OCI-LY1 (cell line): ENCODE measurements around the gene RNF146.

Experiments used
- H2AFZ ChIP-seq: fragments of 200-600 bp; sonication (generic), shearing (Covaris generic); 2 replicates; pipeline ENCODE4 v1.6.0; 2014; ENCODE audit warnings: antibody characterized with exemption, mild to moderate bottlenecking, low read length
- H3F3A ChIP-seq: fragments of 200-600 bp; sonication (generic), shearing (Covaris generic); 2 replicates; pipeline ENCODE4 v1.6.0; 2014; ENCODE audit warnings: mild to moderate bottlenecking, antibody characterized with exemption, low read length, moderate library complexity; ENCODE audit not compliant: insufficient read depth
- H3K27ac ChIP-seq: fragments of 200-600 bp; sonication (generic); 2 replicates; pipeline ENCODE4 v1.5.1; 2014; ENCODE audit warnings: low read length, mixed run types, mild to moderate bottlenecking, low read depth; ENCODE audit not compliant: poor library complexity, severe bottlenecking
- H3K27me3 ChIP-seq: fragments of 200-600 bp; sonication (generic); 2 replicates; pipeline ENCODE4 v1.6.0; 2014; ENCODE audit warnings: antibody characterized with exemption, mild to moderate bottlenecking, low read length, moderate library complexity; ENCODE audit not compliant: insufficient read depth
- H3K36me3 ChIP-seq: fragments of 200-600 bp; sonication (generic); 2 replicates; pipeline ENCODE4 v1.6.1; 2014; ENCODE audit warnings: mild to moderate bottlenecking, antibody characterized with exemption, low read length, moderate library complexity, mixed read lengths; ENCODE audit not compliant: insufficient read depth
- H3K4me1 ChIP-seq: fragments of 200-600 bp; sonication (generic); 2 replicates; pipeline ENCODE4 v1.5.1; 2014; ENCODE audit warnings: mild to moderate bottlenecking, low read length, moderate library complexity; ENCODE audit not compliant: insufficient read depth, severe bottlenecking
- H3K4me2 ChIP-seq: fragments of 200-600 bp; sonication (generic), shearing (Covaris generic); 2 replicates; pipeline ENCODE4 v1.6.1; 2014; ENCODE audit warnings: low read length
- H3K4me3 ChIP-seq: fragments of 200-600 bp; sonication (generic); 2 replicates; pipeline ENCODE4 v1.5.1; 2014; ENCODE audit warnings: low read length, low read depth, mild to moderate bottlenecking, mixed read lengths; ENCODE audit not compliant: poor library complexity, severe bottlenecking
- H3K79me2 ChIP-seq: fragments of 200-600 bp; shearing (Covaris generic); 2 replicates; pipeline ENCODE4 v1.6.1; 2016; ENCODE audit warnings: mixed run types, low read length, mixed read lengths; ENCODE audit not compliant: insufficient read depth
- H3K9ac ChIP-seq: fragments of 200-600 bp; sonication (generic), shearing (Covaris generic); 2 replicates; pipeline ENCODE4 v1.6.1; 2014; ENCODE audit warnings: mild to moderate bottlenecking, low read length, mixed read lengths
- H3K9me2 ChIP-seq: fragments of 200-600 bp; sonication (generic), shearing (Covaris generic); 2 replicates; pipeline ENCODE4 v1.6.1; 2014; ENCODE audit warnings: low read depth, mild to moderate bottlenecking, low read length, mixed read lengths
- H3K9me3 ChIP-seq: fragments of 200-600 bp; shearing (Covaris generic); 2 replicates; pipeline ENCODE4 v1.6.1; 2014; ENCODE audit warnings: low read length, mixed read lengths
- H4K20me1 ChIP-seq: fragments of 200-600 bp; sonication (generic), shearing (Covaris generic); 2 replicates; pipeline ENCODE4 v1.6.0; 2016; ENCODE audit warnings: mild to moderate bottlenecking, low read length; ENCODE audit not compliant: insufficient read depth
- CTCF ChIP-seq: fragments of 200-600 bp; sonication (generic), shearing (Covaris generic); IDR thresholded peaks from 2 replicates; pipeline ENCODE4 v1.5.1; 2017; ENCODE audit warnings: mild to moderate bottlenecking, antibody characterized with exemption, low read length, moderate library complexity, mixed read lengths
- EZH2 ChIP-seq: fragments of 200-600 bp; sonication (generic), shearing (Covaris generic); IDR thresholded peaks from 2 replicates; pipeline ENCODE4 v1.8.0; 2017; ENCODE audit warnings: borderline replicate concordance, mixed run types, mild to moderate bottlenecking, antibody characterized with exemption, low read length, moderate library complexity, mixed read lengths

Gene RNF146

GRCh38 chr6:127267646-127268625 is 1.3 kb downstream of the RNF146 start:
- Histone ChIP-seq H2AFZ (no peak overlapping the region), H3K4me3 (peak overlapping the region; percentile 85), H3K9me3 (no peaks in the 10 kb centered on the region), H3K79me2 (peaks cover 51% of the 10 kb centered on the region), H3K4me2 (peak overlapping the region; percentile 82), H3K27ac (peak overlapping the region; percentile 92), H3K9me2 (no peaks in the 10 kb centered on the region), H3K27me3 (no peaks in the 10 kb centered on the region), H3K9ac (peak overlapping the region; percentile 87), H3K36me3 (no peaks in the 10 kb centered on the region), H3K4me1 (peaks cover 25% of the 10 kb centered on the region), H4K20me1 (no peaks in the 10 kb centered on the region), H3F3A (0 out of 2 replicates have a peak, but pooled peaks cover 3% of the 10 kb centered on the region)
- TF ChIP-seq EZH2 = no peak
- TF ChIP-seq CTCF = no peak

DNA sequence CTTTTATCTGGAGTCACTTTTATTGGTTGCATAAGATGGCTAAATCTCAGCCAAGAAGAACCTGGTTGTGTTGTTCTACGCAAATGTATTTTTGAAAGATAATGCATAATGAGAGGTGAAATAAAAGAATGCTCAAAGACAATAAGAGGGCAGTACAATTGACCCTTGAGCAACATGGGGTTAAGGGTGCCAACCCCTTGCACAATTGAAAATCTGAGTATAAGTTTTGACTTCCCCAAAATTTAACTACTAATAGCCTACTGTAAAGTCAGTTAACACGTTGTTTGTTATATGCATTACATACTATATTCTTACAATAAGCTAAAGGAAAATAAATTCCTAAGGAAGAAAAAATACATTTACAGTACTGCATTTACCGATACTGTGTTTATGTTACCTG is 5.9 kb downstream of the RNF146 start:
- no peak overlapping the region for H3K4me3 ChIP-seq
- H3K79me2 ChIP-seq = peaks cover 54% of the 10 kb centered on the region
- no peaks in the 10 kb centered on the region for H4K20me1 ChIP-seq
- no peak overlapping the region for H3K27ac ChIP-seq
- H3K9me3 ChIP-seq = no peaks in the 10 kb centered on the region
- no peak overlapping the region for H3K4me2 ChIP-seq
- no peaks in the 10 kb centered on the region for H3F3A ChIP-seq
- no peak overlapping the region for H3K9ac ChIP-seq
- no peaks in the 10 kb centered on the region for H3K9me2 ChIP-seq
- no peak overlapping the region for H2AFZ ChIP-seq
- H3K4me1 ChIP-seq = peaks cover 18% of the 10 kb centered on the region
- H3K36me3 ChIP-seq = no peaks in the 10 kb centered on the region
- no peak for TF ChIP-seq EZH2
- no peak for TF ChIP-seq CTCF
- no peaks in the 10 kb centered on the region for H3K27me3 ChIP-seq

DNA sequence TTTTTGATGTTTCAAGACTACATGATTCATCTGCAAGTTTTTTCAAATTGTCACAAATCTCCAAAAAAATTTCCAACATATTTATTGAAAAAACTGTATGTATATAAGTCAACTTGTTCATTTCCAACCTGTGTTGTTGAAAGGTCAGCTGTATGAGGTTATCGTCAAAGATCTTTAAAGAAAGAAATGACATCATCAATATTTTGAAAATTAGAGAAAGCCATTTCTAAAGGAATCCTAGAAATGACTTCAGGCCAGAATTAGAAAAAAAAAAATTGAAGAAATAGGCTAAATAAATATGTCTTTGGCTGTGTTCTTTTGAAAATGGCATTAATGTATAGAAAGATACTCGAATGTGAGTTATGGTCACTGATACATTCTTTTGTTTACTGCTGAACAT is 6.8 kb downstream of the RNF146 start:
- peaks cover 44% of the 10 kb centered on the region for H3K79me2 ChIP-seq
- no peaks in the 10 kb centered on the region for H3F3A ChIP-seq
- TF ChIP-seq EZH2 (no peak), CTCF (no peak)
- H3K4me1 ChIP-seq = peaks cover 12% of the 10 kb centered on the region
- no peak overlapping the region for H2AFZ ChIP-seq
- H4K20me1 ChIP-seq = no peaks in the 10 kb centered on the region
- no peaks in the 10 kb centered on the region for H3K9me3 ChIP-seq
- H3K4me3 ChIP-seq = no peak overlapping the region
- H3K27ac ChIP-seq = no peak overlapping the region
- H3K9me2 ChIP-seq = no peaks in the 10 kb centered on the region
- no peak overlapping the region for H3K9ac ChIP-seq
- no peak overlapping the region for H3K4me2 ChIP-seq
- no peaks in the 10 kb centered on the region for H3K36me3 ChIP-seq
- no peaks in the 10 kb centered on the region for H3K27me3 ChIP-seq
